T follicular helper cell (primary cell): ENCODE data around the gene OR4K17.
"Not testable (repeated sequence)": the region's sequence is repeated elsewhere in the genome, so short reads cannot be mapped to it uniquely, and the experiment has no call there.

Experiments used
- DNase-seq: peaks from one replicate; pipeline ENCODE4 v3.0.0-alpha.2; 2020; ENCODE audit warnings: low read depth
- total RNA-seq, 2 experiments: gene quantifications; one replicate each; lab custom pipeline; 2026; lab: John Stamatoyannopoulos, UW

The OR4K17 gene
- 0 reads per million in 2 experiments for total RNA-seq

DNA sequence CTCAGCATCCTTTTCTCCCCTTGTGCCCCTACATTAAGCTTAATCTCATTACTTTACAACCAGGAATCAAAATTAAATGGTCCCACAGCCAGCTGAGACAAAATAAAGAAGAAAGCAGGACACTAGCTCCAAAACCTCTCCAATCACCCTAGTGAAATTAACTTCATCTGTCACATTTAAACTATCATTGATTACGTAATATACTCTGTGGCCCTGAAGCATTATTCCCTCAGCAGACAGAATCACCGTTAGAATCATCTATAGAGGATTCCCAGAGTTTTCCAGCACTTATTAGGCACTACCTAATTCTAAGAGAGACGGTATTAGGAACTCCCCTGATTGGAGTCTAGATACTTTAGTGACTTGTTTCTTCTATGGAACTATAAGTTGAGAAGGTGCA is at the start of gene OR4K17:
OR4K17 (plus strand) TSS at position 302 of the 400 bp plus-strand sequence. CDS start 6,761 bp downstream, outside the sequence.
- no peak for DNase-seq

- no peak for DNase-seq
These were observed 18.5 kb upstream of the OR4K17 start for GRCh38 chr14:20092050-20092449.

- no peak for DNase-seq
These were observed 17.1 kb upstream of the OR4K17 start for GRCh38 chr14:20093442-20093841.

- DNase-seq, result not testable (repeated sequence)
These were observed 11.4 kb upstream of the OR4K17 start for GRCh38 chr14:20098926-20099770.

DNA sequence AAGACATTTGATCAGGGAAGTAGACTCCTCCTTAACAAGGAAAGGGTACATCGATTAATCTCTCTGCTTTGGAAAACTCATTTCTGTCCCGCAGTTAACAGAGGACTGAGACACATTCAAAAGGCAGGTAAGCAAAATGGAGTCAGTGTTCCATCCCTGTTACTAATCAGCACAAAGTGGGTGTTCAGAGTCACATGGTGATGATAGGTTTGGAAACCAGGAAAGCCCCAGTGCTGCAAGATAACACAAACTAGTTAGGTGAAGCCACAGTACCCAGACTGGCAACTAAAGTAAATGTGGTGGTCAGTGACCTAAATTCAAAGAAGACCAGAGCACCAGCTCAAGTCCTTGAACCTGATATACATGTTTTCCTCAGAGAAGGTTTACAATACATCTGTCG is 1.8 kb downstream of the OR4K17 start:
- no peak for DNase-seq

- no peak for DNase-seq
These were observed 6.2 kb downstream of the OR4K17 start for GRCh38 chr14:20116748-20117147.

GRCh38 chr14:20118795-20119194 is 8.3 kb downstream of the OR4K17 start:
- DNase-seq, result no peak

GRCh38 chr14:20138520-20138919 is 28.0 kb downstream of the OR4K17 start, which contains the start of gene OR4N5:
Gene OR4N5 (plus strand): TSS chr14:20138820. CDS start chr14:20143736, 4,916 bp downstream.
- no peak for DNase-seq

- no peak for DNase-seq
These were observed 33.4 kb downstream of the OR4K17 start for GRCh38 chr14:20143911-20144310.

DNA sequence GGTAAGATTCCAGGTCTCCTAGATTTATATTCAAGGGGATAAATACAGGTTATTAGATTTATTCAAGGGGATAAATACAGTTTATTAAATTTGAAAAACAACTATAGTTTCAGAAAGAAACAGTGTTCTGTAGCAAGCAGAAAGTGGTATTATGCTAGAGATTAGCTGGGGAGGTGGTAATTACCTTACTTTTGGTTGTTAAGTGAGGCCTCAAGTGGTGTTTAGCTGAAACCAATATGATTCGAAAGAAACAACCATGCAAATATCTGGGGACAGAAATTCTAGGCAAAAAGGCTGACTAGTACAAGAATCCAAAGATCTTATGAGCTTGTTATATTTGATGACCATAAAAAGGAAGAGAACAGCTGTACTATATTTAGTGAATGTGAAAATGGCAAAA is 34.3 kb downstream of the OR4K17 start:
- DNase-seq, result no peak

- DNase-seq, result no peak
These were observed 53.9 kb downstream of the OR4K17 start for GRCh38 chr14:20164462-20164861.

- no peak for DNase-seq
These were observed 56.6 kb downstream of the OR4K17 start for GRCh38 chr14:20167091-20167490.

DNA sequence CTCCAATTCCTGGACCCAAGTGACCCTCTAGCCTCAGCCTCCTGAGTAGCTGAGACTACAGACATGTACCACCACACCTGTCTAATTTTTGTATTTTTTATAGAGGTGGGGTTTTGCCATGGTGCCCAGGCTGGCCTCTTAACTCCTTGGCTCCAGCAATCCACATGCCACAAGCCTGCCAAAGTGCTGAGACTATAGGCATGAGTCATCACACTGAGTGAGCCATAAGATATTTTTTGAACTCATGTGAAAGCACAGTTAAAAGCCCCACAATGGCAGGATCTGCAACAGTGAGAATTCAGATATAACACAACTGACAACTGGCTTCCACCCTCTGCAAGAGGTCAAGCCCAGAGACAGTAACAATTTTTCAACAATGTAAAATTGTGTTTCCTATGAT is 59.3 kb downstream of the OR4K17 start:
- DNase-seq, result not testable (repeated sequence)
